ENCODE measurements around the gene FBXL13. TPM values are rescaled to one million over a fixed set of nuclear protein-coding genes. Genes with fewer than 3 reads are reported as not detected.
"Not testable (repeated sequence)": the region's sequence is repeated elsewhere in the genome, so short reads cannot be mapped to it uniquely, and the experiment has no call there.

The FBXL13 gene
- total RNA-seq, 2 donors from 2014 or later = 0.56 to 0.71 TPM

DNA sequence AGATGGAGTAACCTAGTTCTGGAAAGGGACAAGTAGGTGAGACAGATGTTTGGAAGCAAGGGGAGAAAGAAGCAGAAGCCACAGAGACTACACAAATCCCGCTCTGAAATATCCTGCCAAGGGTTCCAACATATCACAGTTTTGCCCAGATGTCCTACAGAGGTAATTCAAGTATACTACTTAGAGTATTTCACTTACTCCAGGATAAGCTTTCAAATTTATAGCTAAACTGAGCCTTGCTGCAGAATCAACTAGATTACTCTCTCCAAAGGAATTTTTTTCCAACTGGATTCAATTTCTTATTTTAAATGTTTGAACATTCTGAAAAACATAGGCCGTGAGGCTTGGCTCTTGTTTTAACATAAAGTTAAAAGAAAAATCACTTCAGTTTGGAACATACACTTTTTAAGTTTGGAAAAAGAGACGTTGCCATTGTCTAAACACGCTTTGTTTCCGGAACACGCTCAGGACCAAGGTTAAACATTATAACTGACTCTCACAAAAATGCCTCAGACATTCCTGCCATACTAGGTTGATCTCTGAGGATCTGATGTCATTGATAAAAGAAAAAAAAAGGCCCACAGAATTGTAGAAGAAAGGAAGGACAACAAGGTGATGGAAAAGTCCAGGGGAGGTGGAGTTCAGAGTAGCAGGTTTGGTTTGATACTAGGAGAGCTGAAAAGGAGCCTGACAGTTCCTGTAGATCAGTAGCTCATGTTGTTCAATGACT, 251.0 kb downstream of the FBXL13 start:
- no peak for DNase-seq (ENCODE audit: low spot score in 2 of 2)
- Mint-ChIP-seq H3K27ac (no peak overlapping the region), H3K36me3 (peaks cover 4 to 5% of the 10 kb centered on the region in 2 donors), H3K9me3 (no peaks in the 10 kb centered on the region)
- ATAC-seq = no peak

- ATAC-seq (no peak), DNase-seq (ENCODE audit: low spot score in 2 of 2) (no peak)
- no peak overlapping the region for H3K27ac Mint-ChIP-seq
- H3K9me3 Mint-ChIP-seq = no peaks in the 10 kb centered on the region
- H3K36me3 Mint-ChIP-seq = peaks cover 0 to 3% of the 10 kb centered on the region in 2 donors
Observed at GRCh38 chr7:102821994-102822747, 252.4 kb downstream of the FBXL13 start.

DNA sequence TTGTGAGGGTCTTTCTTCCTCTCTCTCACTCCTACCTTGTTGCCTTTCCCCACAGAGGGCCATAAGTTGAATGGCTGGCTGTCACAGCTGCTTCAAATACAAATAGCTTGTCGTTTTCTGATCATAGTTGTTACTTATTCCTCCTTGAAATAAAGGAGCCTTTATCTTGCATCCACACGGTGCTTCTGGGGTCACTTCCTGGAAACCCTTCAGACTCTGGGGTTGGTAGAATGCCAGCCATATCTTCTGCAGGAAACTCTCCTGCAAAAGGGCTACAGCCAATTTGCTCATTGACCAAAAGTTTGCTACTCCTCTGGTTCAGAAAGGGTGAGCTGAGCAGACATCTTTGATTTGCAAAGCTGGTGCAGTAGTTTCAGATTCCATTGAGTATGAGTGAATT, 255.4 kb downstream of the FBXL13 start:
- Mint-ChIP-seq H3K9me3 (no peaks in the 10 kb centered on the region), H3K27ac (no peak overlapping the region), H3K36me3 (no peaks in the 10 kb centered on the region)
- ATAC-seq = no peak
- DNase-seq (ENCODE audit: low spot score in 2 of 2) = no peak

GRCh38 chr7:102817616-102818573, 256.7 kb downstream of the FBXL13 start:
- ATAC-seq = no peak
- no peak overlapping the region for H3K27ac Mint-ChIP-seq
- no peak for DNase-seq (ENCODE audit: low spot score in 2 of 2)
- no peaks in the 10 kb centered on the region for H3K36me3 Mint-ChIP-seq
- no peaks in the 10 kb centered on the region for H3K9me3 Mint-ChIP-seq

GRCh38 chr7:102814025-102814471, 260.5 kb downstream of the FBXL13 start:
- DNase-seq (ENCODE audit: low spot score in 2 of 2) (no peak), ATAC-seq (peak; percentile 95 to 97)
- Mint-ChIP-seq H3K27ac (peak overlapping the region in 1 of 2 donors; percentile 30), H3K9me3 (no peaks in the 10 kb centered on the region), H3K36me3 (no peaks in the 10 kb centered on the region)

GRCh38 chr7:102813191-102814024, 261.2 kb downstream of the FBXL13 start:
- Mint-ChIP-seq H3K27ac (peak overlapping the region in 1 of 2 donors; percentile 30), H3K9me3 (no peaks in the 10 kb centered on the region), H3K36me3 (no peaks in the 10 kb centered on the region)
- DNase-seq (ENCODE audit: low spot score in 2 of 2) (no peak), ATAC-seq (peak; percentile 26 to 43)

- no peaks in the 10 kb centered on the region for H3K36me3 Mint-ChIP-seq
- H3K27ac Mint-ChIP-seq = no peak overlapping the region
- DNase-seq (ENCODE audit: low spot score in 2 of 2) (no peak), ATAC-seq (no peak)
- no peaks in the 10 kb centered on the region for H3K9me3 Mint-ChIP-seq
Observed at GRCh38 chr7:102811942-102812678, 262.5 kb downstream of the FBXL13 start.

DNA sequence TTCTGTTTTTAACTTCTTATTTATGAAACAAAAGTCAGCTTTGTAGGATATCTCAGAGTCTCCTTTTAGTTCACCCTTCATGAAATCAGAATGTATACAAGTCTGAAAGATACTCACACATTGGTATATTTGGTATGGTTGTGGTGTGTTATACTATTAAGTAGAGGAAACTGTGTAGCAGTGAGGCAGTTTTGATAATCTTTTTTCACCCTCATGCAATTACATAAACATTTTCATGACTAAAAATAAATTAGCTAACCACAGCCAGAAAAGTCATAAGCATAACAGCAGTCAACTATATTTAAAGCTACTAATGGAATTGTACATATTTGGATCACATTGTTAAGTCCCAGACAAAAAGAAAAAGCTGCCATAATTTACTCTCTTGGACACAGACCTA, 263.7 kb downstream of the FBXL13 start:
- Mint-ChIP-seq H3K9me3 (no peaks in the 10 kb centered on the region), H3K27ac (no peak overlapping the region), H3K36me3 (no peaks in the 10 kb centered on the region)
- DNase-seq (ENCODE audit: low spot score in 2 of 2) (no peak), ATAC-seq (no peak)

DNA sequence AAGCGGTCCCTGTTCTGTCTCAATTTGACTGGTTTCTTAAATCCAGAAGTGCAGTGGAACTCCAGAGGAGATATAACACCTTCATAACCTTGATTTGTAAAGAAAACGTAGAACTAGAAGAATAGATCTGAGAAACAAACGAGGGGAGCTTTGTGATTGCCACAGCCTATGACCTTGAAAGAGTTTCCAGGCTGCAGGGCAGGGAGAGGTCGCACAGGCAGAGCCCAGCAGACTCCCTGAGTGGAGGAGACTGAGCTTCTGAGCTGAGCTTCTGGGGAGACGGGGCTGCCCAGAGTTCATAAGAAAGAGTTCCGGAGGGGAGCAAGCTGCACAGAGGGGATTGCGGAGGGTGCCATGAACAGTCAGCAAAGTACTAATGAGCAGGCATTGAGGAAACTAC, 268.0 kb downstream of the FBXL13 start:
- Mint-ChIP-seq H3K9me3 (peaks cover 10 to 12% of the 10 kb centered on the region in 2 donors), H3K27ac (peak overlapping the region in 1 of 2 donors; percentile 76), H3K36me3 (peaks cover 0 to 8% of the 10 kb centered on the region in 2 donors)
- DNase-seq (ENCODE audit: low spot score in 2 of 2) = no peak
- no peak for ATAC-seq

DNA sequence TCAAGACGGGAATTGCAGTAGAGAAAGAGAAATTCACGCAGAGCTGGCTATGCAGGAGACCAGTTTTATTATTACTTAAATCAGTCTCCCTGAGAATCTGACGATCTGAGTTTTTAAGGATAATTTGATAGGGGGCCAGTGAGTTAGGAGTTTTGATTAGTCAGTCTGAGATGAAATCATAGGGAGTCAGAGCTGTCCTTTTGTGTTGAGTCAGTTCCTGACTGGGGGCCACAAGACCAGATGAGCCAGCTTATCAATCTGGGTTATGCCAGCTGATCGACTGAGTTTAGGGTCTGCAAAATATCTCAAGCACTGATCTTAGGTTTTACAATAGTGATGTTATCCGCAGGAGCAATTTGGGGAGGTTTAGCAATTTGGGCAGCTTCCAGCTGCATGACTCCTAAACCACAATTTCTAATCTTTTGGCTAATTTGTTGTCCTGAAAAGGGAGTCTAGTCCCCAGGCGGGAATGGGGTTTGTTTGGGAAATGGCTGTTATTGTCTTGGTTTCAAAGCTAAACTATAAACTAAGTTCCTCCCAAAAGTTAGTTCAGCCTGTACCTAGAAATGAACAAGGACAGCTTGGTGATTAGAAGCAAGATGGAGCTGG, 278.5 kb downstream of the FBXL13 start:
- not testable (repeated sequence) for H3K27ac Mint-ChIP-seq; ATAC-seq; DNase-seq (ENCODE audit: low spot score in 2 of 2)
- peaks cover 18% of the 10 kb centered on the region in 2 donors for H3K36me3 Mint-ChIP-seq
- peaks cover 14 to 21% of the 10 kb centered on the region in 2 donors for H3K9me3 Mint-ChIP-seq

DNA sequence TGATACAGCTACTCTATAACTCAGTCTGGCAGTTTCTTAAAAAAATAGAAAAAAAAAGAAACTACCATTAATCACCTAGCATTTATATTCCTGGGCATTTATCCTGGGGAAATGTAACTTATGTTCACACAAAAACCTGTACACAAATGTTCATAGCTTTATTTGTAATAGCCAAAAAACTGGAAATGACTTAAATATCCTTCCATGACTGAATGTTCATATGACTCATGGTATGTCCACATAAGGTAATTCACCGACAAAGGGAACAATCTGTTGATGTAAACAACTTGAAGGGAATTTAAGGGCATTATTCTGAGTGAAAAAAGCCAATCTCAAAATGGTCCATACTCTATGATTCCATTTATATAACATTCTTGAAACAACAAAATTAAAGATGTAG, 280.0 kb downstream of the FBXL13 start:
- not testable (repeated sequence) for H3K27ac Mint-ChIP-seq; ATAC-seq; H3K9me3 Mint-ChIP-seq; DNase-seq (ENCODE audit: low spot score in 2 of 2)
- peaks cover 6 to 13% of the 10 kb centered on the region in 2 donors for H3K36me3 Mint-ChIP-seq

DNA sequence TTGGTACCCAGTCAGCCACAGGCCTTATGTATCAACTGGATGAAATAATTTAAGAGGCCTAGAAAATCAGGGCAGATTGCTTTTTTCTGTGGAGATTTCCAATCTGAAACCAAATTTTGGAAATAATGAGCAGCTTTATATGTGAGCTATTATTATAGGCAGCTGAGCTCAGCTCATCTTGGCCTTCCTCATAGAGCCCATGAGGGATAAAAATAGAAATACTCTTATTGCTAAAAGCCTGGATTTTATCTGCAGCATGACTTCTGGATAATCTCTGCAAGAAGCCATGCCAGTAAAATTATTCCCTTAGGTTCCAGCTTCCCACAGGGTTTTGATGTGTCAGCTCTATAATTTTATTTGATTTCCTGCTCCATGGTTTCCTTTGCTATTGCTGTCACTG, 282.8 kb downstream of the FBXL13 start:
- DNase-seq (ENCODE audit: low spot score in 2 of 2); H3K9me3 Mint-ChIP-seq; H3K27ac Mint-ChIP-seq; H3K36me3 Mint-ChIP-seq; ATAC-seq: not testable (repeated sequence)

- DNase-seq (ENCODE audit: low spot score in 2 of 2); H3K9me3 Mint-ChIP-seq; ATAC-seq; H3K36me3 Mint-ChIP-seq; H3K27ac Mint-ChIP-seq: not testable (repeated sequence)
Observed at GRCh38 chr7:102791367-102791766, 283.2 kb downstream of the FBXL13 start.

- not testable (repeated sequence) for ATAC-seq; DNase-seq (ENCODE audit: low spot score in 2 of 2); H3K27ac Mint-ChIP-seq; H3K9me3 Mint-ChIP-seq; H3K36me3 Mint-ChIP-seq
Observed at GRCh38 chr7:102790364-102791100, 284.1 kb downstream of the FBXL13 start.

Measured in activated naive CD4-positive, alpha-beta T cell treated with anti-CD3 and anti-CD28 coated beads, Interleukin-2, amount 50 U/mL, for 72 hours (primary cell).